ENCODE data around the gene FAXC.
"Not testable (repeated sequence)": the region's sequence is repeated elsewhere in the genome, so short reads cannot be mapped to it uniquely, and the experiment has no call there.

The FAXC gene

GRCh38 chr6:99270826-99271225 is 78.6 kb downstream of the FAXC start:
- Histone ChIP-seq H3K27ac (no peak overlapping the region), H3K4me3 (no peak overlapping the region)
- no peak for TF ChIP-seq CTCF (IDR thresholded peaks at IDR 0.05)
- DNase-seq (ENCODE audit: low spot score): no peak

- DNase-seq (ENCODE audit: low spot score): no peak
- Histone ChIP-seq H3K27ac (no peak overlapping the region), H3K4me3 (no peak overlapping the region)
- no peak for TF ChIP-seq CTCF (IDR thresholded peaks at IDR 0.05)
These were observed 79.4 kb downstream of the FAXC start for GRCh38 chr6:99270030-99270429.

GRCh38 chr6:99269207-99269606 is 80.3 kb downstream of the FAXC start:
- no peak for TF ChIP-seq CTCF (IDR thresholded peaks at IDR 0.05)
- Histone ChIP-seq H3K27ac (no peak overlapping the region), H3K4me3 (no peak overlapping the region)
- no peak for DNase-seq (ENCODE audit: low spot score)

GRCh38 chr6:99266996-99267395 is 82.5 kb downstream of the FAXC start:
- not testable (repeated sequence) for DNase-seq (ENCODE audit: low spot score); H3K27ac ChIP-seq; H3K4me3 ChIP-seq

- H3K4me3 ChIP-seq; DNase-seq (ENCODE audit: low spot score); H3K27ac ChIP-seq: not testable (repeated sequence)
These were observed 84.0 kb downstream of the FAXC start for GRCh38 chr6:99265447-99265846.

- Histone ChIP-seq H3K4me3 (no peak overlapping the region), H3K27ac (no peak overlapping the region)
- no peak for DNase-seq (ENCODE audit: low spot score)
- TF ChIP-seq CTCF (IDR thresholded peaks at IDR 0.05): no peak
These were observed 94.6 kb downstream of the FAXC start for GRCh38 chr6:99254616-99255550.

- no peak for TF ChIP-seq CTCF (IDR thresholded peaks at IDR 0.05)
- DNase-seq (ENCODE audit: low spot score): no peak
- Histone ChIP-seq H3K27ac (no peak overlapping the region), H3K4me3 (no peak overlapping the region)
These were observed 96.2 kb downstream of the FAXC start for GRCh38 chr6:99253271-99253670.

GRCh38 chr6:99252421-99252820 is 97.1 kb downstream of the FAXC start:
- no peak for TF ChIP-seq CTCF (IDR thresholded peaks at IDR 0.05)
- DNase-seq (ENCODE audit: low spot score): no peak
- no peak overlapping the region for H3K27ac ChIP-seq

More at GRCh38 chr6:99252421-99252820, 97.1 kb downstream of the FAXC start:
- H3K4me3 ChIP-seq: no peak overlapping the region

All from coronary artery (tissue), 2 donors.